Measurements from ENCODE around the gene MOSMO. TPM values are rescaled to one million over a fixed set of nuclear protein-coding genes. Genes with fewer than 3 reads are reported as not detected.

MOSMO gene
- total RNA-seq, 2 experiments from 2014 or later, result 5.4 to 7.0 TPM

- DNase-seq (no peak), ATAC-seq (no peak)
- H3K4me3 Mint-ChIP-seq, result no peak overlapping the region
- no peaks in the 10 kb centered on the region for H3K4me1 Mint-ChIP-seq (ENCODE audit: low read depth)
- no peak for TF ChIP-seq CTCF (IDR thresholded peaks at IDR 0.05)
- POLR2A ChIA-PET, result no interaction called here
- H3K27me3 Mint-ChIP-seq, result no peaks in the 10 kb centered on the region
- intact Hi-C loops (cut with micrococcal nuclease), result no loop called here
- H3K9me3 Mint-ChIP-seq, result no peaks in the 10 kb centered on the region
- CTCF ChIA-PET, result interaction anchor here (1.0 to 5.5 kb wide), 3 partner anchors 10 to 86 kb away, joined by 5 to 44 read pairs (median 22); no protein-coding TSS in a partner anchor
- H3K36me3 Mint-ChIP-seq (ENCODE audit: low read depth), result no peaks in the 10 kb centered on the region
- no peak overlapping the region for H3K27ac Mint-ChIP-seq
These were observed 80.7 kb downstream of the MOSMO start for GRCh38 chr16:22088642-22089041.

GRCh38 chr16:22089910-22090309, 82.0 kb downstream of the MOSMO start:
- no peaks in the 10 kb centered on the region for H3K4me1 Mint-ChIP-seq (ENCODE audit: low read depth)

GRCh38 chr16:22091721-22092120, 83.8 kb downstream of the MOSMO start:
- POLR2A ChIA-PET, result interaction anchor here (0.7 kb wide), 1 partner anchor 51 kb away, joined by 3 read pairs; no protein-coding TSS in a partner anchor
- H3K4me1 Mint-ChIP-seq (ENCODE audit: low read depth), result no peaks in the 10 kb centered on the region
- TF ChIP-seq CTCF (IDR thresholded peaks at IDR 0.05), result no peak

More at GRCh38 chr16:22089910-22090309, 82.0 kb downstream of the MOSMO start:
- DNase-seq (no peak), ATAC-seq (no peak)
- no peaks in the 10 kb centered on the region for H3K9me3 Mint-ChIP-seq
- H3K36me3 Mint-ChIP-seq (ENCODE audit: low read depth), result no peaks in the 10 kb centered on the region
- peaks cover under 1% of the 10 kb centered on the region for H3K27me3 Mint-ChIP-seq
- H3K27ac Mint-ChIP-seq, result no peak overlapping the region
- POLR2A ChIA-PET, result no interaction called here
- intact Hi-C loops (cut with micrococcal nuclease), result no loop called here
- CTCF ChIA-PET, result interaction anchor here (0.8 to 5.5 kb wide), 8 partner anchors 10 to 100 kb away, joined by 3 to 44 read pairs (median 3); no protein-coding TSS in a partner anchor
- no peak for TF ChIP-seq CTCF (IDR thresholded peaks at IDR 0.05)
- no peak overlapping the region for H3K4me3 Mint-ChIP-seq

GRCh38 chr16:22092143-22092933, 84.4 kb downstream of the MOSMO start, which contains the start of gene VWA3A:
VWA3A (plus strand) TSS chr16:22092541; CDS start chr16:22092638, 97 bp downstream.
- CTCF ChIA-PET, result interaction anchor here (1.3 to 5.5 kb wide), 2 partner anchors 9 to 14 kb away, joined by 3 to 44 read pairs; no protein-coding TSS in a partner anchor
- Mint-ChIP-seq H3K27ac (no peak within 1 kb of the TSS), H3K4me3 (no peak within 1 kb of the TSS), H3K9me3 (no peaks in the 10 kb centered on the region), H3K4me1 (ENCODE audit: low read depth) (no peaks in the 10 kb centered on the region), H3K36me3 (ENCODE audit: low read depth) (no peaks in the 10 kb centered on the region), H3K27me3 (peaks cover 6% of the 10 kb centered on the region)
- no peak for TF ChIP-seq CTCF (IDR thresholded peaks at IDR 0.05)
- ATAC-seq (no peak), DNase-seq (no peak)
- intact Hi-C loops (cut with micrococcal nuclease), result no loop called here
- POLR2A ChIA-PET, result interaction anchor here (0.7 to 1.0 kb wide), 2 partner anchors 52 to 96 kb away, joined by 3 read pairs; no protein-coding TSS in a partner anchor

More at GRCh38 chr16:22091721-22092120, 83.8 kb downstream of the MOSMO start:
- H3K27me3 Mint-ChIP-seq, result peaks cover 6% of the 10 kb centered on the region
- H3K27ac Mint-ChIP-seq, result no peak overlapping the region
- DNase-seq (no peak), ATAC-seq (no peak)
- H3K9me3 Mint-ChIP-seq, result no peaks in the 10 kb centered on the region
- H3K36me3 Mint-ChIP-seq (ENCODE audit: low read depth), result no peaks in the 10 kb centered on the region
- intact Hi-C loops (cut with micrococcal nuclease), result no loop called here
- CTCF ChIA-PET, result interaction anchor here (1.4 to 5.5 kb wide), 2 partner anchors 14 to 87 kb away, joined by 3 to 44 read pairs; no protein-coding TSS in a partner anchor
- no peak overlapping the region for H3K4me3 Mint-ChIP-seq

GRCh38 chr16:22093331-22093730, 85.4 kb downstream of the MOSMO start:
- no peak for DNase-seq
- intact Hi-C loops (cut with micrococcal nuclease), result no loop called here
- ChIA-PET POLR2A (no interaction called here), CTCF (interaction anchor here (1.3 to 5.5 kb wide), 3 partner anchors 8 to 15 kb away, joined by 3 to 44 read pairs (median 13); no protein-coding TSS in a partner anchor)
- no peak overlapping the region for H3K27ac Mint-ChIP-seq
- H3K4me3 Mint-ChIP-seq, result no peak overlapping the region
- no peaks in the 10 kb centered on the region for H3K4me1 Mint-ChIP-seq (ENCODE audit: low read depth)
- H3K27me3 Mint-ChIP-seq, result peaks cover 11% of the 10 kb centered on the region
- H3K9me3 Mint-ChIP-seq, result no peaks in the 10 kb centered on the region
- no peak for TF ChIP-seq CTCF (IDR thresholded peaks at IDR 0.05)
- no peaks in the 10 kb centered on the region for H3K36me3 Mint-ChIP-seq (ENCODE audit: low read depth)
- ATAC-seq, result no peak

Measured in activated CD8-positive, alpha-beta T cell treated with anti-CD3 and anti-CD28 coated beads for 36 hours (primary cell).